Globus pallidus (tissue), 1 donor: ENCODE measurements around the gene COG4.
"Not testable (repeated sequence)": the region's sequence is repeated elsewhere in the genome, so short reads cannot be mapped to it uniquely, and the experiment has no call there.

Experiments used
- DNase-seq: peaks from one replicate; pipeline ENCODE4 v3.0.0-alpha.2; 2015; ENCODE audit warnings: low spot score

COG4 gene

DNA sequence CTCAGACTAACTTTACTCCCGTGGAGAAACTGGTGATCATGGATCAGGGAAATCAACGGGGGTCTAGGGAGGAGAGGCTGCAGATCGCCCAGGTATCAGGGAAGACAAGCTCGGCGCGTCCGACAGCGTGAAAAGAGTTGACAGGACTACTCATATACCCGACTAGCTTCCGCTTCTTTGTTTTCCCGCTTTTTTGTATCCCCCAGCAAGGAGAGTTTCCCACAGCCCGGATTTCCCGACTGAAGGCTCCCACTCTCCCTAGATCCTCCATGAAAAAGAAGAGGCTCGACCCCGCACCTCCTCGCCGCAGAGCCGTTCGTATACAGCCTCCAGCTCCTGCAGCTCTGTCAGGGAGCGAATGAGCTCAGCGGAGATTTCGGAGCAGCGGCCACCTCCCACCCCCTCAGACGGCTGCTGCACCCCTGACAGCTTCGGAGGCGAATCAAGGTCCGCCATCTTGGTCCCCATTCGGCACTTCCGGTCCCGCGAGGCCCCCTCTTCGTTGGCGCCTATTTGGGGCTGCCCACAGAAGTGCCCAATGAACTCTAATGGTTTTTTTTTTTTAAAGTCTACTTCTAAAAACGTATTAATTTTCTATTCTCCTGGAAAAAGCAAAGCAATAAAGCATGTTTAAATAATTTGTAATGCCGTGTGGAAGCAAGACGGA is at the start of gene COG4:
Gene COG4 (minus strand): TSS at position 479 of the 667 bp plus-strand sequence. CDS start 11 bp downstream, at position 468.
- peak; percentile 84 for DNase-seq

DNA sequence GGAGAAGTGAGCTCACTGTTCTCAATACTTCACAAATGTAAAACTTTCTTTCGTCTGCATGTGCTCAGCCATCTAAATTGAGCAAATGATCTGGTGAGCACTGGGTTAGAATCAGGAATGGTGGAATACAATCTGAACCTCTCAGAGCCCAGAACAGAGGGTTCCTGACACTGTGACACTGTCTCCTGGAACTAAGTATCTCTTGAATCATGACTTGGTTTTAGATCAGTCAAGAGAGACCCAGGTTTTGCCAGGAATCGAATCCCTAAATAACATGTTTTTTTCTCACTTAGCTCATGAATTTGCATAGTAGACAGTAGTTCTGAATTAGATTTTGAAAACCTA is 49.5 kb upstream of the COG4 start:
- DNase-seq, result no peak

DNA sequence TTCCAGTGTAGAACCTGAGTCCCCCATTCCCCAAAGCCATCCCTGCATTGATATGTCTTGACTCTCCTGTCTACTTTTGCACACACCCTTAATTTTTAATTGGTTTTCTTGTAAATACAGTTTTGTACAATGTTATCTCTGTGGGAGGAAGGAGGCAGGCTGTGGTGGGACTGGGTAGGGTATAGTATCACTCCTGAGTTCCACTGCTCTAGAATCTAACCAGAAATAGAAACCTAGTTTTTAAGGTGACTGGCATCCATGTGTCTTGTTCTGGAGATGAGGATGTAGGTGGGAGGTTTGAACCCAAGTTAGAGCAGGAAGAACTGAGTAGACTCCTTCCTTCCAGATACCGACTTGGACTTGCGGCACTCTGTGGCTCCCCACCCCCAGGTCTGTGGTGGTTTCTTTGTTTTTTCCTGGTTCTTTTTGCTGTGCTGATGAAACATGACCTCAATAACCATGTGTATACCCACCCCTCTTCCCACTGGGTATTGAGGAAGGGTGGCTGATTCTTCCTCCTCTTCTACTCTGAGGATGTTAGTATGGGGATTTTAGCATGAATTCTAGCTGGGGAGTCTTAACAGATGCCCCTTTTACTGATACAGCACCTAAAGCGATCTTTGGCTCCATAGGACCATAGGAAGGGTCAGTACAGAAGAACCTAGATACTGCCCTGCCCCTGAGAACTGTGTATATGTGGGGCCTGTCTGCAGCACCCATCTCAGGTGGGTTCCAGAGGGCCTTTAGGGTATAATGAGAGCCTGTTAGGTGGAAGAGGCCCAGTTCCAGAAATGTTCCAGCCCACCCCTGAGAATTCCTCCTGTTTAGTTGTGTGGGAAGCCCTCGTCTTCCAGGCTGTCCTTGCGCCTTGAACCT is 48.9 kb upstream of the COG4 start:
- no peak for DNase-seq

DNA sequence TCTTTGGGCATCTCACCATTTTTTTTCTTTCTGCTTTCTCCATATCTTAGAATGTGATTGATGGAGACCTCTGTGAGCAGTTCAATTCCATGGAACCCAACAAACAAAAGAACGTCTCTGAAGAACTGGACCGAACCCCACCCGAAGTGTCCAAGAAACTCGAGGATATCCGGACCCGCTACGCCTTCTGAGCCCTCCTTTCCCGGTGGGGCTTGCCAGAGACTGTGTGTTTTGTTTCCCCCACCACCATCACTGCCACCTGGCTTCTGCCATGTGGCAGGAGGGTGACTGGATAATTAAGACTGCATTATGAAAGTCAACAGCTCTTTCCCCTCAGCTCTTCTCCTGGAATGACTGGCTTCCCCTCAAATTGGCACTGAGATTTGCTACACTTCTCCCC is 48.3 kb upstream of the COG4 start:
- no peak for DNase-seq

DNA sequence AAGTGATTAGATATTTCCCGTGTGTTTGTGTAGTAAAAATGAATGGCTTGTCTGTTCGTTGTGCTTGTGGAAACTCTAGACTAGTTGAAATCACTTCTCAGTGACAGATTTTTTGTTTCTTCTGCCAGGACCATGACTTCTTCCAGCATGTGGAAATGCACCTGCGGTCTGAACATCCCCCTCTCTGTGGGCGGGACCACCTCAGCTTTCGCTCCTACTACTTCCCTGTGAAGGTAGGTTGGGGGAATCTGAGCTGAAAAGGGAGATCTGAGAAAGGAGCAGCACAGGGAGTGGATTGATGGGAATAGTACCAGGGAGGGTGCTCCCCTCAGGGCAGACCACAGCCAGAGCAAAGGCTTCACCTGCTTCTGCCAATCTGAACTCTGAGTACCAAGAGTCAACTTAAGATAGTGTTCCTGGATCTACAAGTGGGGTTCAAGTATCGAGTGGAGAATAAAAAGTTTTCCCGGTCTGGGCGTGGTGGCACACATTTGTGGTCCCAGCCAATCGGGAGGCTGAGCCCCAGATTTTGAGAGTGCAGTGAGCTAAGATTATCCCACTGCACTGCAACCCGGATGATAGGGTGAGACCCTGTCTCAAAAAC is 47.7 kb upstream of the COG4 start:
- DNase-seq, result no peak

DNA sequence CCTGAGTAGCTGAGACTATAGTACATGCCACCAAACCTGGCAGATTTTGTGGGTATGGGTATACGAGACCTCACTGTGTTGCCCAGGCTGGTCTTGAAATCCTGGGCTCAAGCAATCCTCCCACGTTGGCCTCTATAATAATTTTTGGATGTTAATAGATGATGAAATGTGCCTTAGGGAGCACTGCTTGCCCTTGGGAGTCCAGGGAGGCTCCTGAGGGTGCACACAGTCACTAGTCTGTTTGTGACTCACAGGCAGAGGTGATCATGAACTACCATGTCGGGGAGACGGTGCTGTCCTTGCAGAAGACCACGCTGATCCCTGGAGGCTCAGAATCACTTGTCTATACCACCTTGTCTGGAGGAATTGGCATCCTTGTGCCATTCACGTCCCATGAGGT is 46.4 kb upstream of the COG4 start:
- no peak for DNase-seq

DNA sequence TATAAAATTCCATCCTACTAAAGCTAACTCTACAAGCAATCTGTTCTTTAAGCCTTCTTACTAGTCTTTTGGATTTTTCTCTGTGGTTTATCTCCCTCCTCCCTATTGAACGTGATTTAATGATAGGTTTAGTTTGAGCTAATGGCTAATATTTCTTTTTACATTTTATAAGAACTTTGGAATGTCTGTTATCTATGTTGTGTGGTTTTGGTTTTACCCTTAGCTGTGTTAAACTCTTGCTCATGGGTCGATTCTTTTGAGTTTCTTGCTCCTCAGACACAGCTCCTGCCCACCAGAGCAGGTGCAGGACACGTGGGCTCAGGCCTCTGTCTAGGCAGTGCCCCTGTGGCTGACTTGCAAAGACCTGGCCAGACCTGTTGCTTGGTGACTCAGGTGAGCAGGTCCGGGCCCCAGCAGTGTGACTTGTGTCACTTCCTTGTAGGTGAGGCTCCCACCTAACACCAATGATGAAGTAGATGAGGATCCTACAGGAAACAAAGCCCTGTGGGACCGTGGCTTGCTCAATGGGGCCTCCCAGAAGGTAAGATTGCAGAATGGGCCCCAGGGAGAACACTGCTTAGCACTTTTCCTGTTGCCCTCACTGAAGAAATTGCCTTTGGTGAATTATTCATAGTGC is 45.4 kb upstream of the COG4 start:
- no peak for DNase-seq

DNA sequence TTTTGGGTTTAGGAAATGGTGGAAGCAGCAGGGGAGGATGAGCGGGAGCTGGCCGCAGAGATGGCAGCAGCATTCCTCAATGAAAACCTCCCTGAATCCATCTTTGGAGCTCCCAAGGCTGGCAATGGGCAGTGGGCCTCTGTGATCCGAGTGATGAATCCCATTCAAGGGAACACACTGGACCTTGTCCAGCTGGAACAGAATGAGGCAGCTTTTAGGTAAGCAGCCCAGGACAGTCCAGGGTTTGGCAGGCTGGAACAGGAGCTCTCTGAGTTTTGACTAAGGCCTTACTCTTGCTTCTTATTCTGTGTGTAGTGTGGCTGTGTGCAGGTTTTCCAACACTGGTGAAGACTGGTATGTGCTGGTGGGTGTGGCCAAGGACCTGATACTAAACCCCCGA is 41.7 kb upstream of the COG4 start:
- DNase-seq, result peak; percentile 36

DNA sequence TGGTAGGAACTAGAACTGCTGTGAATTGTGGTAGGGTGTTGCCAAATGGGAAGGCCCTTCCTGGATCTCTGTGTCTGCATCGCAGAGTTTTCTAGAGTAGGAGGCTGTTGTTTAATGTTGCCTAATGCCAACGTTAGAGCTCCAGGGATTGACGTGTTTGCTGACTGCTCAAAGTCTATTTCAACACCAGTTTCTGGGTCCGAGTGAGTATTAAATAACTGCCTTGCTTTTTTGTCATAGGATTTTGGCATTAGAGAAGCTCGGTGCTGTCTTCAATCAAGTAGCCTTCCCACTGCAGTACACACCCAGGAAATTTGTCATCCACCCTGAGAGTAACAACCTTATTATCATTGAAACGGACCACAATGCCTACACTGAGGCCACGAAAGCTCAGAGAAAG is 40.3 kb upstream of the COG4 start:
- DNase-seq, result no peak

DNA sequence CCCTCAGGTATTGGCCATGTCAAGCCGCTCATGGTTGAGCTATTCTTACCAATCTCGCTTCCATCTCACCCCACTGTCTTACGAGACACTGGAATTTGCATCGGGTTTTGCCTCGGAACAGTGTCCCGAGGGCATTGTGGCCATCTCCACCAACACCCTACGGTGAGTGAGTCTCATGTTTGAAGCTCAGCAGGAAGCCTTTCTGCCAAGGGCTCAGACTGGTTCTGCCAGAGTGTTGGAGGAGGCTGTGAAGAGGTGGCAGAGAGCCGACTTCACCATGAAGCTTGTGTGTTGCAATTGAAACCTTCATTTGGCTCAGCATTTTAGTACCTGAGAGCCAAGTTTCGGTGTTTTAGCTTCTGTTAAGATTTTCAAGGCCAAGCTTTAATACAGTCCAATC is 38.3 kb upstream of the COG4 start:
- DNase-seq, result peak; percentile 29

DNA sequence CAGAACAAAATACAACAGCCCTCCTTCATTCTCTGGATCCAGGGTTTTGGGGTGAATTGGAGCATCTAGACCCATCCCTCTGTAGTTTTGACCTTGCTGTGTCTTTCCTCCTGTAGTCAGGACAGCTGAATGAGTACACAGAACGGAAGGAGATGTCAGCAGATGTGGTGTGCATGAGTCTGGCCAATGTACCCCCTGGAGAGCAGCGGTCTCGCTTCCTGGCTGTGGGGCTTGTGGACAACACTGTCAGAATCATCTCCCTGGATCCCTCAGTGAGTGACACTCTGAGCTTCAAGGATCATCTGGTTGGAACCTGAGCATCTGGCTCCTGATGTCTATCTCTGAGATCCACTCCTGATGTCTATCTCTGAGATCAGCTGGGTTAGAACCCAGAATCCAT is 32.7 kb upstream of the COG4 start:
- no peak for DNase-seq

DNA sequence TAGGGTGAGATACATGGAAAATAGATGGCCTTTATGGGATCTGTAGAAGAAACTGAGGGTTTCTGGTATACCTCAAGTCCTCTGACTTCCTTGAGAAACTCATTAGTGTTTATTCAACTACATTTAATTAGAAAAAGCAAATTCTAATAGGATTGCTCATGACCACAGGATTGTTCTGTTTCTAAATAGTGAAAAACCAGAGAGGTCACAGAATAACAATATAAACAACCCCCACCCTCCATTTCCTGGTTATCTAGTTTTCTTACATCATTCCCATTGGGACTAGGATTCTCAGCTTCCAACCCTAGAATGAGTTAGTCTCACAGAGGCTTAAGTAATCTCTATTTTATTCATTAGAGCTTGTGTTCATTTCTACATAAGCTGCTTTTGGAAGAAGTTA is 30.3 kb upstream of the COG4 start:
- no peak for DNase-seq

DNA sequence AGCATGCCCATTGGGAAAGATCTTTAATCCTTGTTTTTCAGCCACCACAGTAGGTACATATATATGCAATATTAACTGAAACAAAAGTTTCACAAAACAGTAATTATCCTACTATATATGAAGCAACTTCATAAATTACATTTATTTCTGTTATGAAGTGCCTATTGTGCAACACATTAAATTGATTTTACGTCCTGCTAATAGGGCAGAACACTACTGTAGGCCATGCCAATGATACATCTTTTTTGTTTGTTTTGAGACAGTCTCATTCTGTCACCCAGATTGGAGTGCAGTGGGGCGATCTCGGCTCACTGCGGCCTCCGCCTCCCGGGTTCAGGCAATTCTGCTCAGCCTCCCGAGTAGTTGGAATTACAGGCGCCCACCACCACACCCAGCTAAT is 29.3 kb upstream of the COG4 start:
- no peak for DNase-seq

DNA sequence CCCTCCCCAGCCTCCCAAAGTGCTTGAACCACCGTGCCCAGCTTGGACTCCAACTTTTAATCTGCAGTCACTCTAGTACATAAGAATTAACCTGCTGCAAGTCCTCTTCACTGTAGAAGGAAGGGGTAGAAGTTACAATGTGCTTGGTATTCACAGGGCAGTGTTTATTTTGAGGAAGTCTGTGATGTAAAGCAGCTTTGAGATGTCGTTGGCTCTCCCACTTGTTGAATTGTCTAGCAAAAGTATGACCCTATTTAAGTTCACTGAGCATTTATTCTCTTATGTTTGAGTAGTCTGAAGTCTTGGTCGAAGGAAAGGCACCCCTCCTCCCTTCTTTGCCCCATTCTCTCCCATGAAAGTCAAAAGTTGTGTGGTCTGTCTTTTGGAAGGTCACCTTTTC is 28.4 kb upstream of the COG4 start:
- DNase-seq, result no peak

DNA sequence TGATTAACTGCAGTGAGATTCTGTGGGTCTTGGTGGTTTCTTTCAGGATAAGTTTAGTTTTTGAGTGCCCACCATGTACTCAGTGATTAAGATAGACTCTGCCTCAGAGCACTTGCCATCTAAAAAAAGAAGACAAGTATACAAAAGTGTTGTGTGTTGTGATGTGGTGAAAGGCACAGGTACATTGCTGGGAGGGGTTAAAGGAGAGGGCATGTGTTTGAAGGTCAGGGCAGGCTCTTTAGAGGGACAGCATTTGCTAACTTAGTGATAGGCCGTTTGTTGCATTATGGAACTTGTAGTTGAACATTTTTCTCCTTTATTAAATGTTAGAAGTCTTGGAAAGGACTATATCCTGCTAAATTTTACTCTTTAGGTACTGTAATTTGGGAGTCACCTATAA is 26.7 kb upstream of the COG4 start:
- DNase-seq, result no peak

DNA sequence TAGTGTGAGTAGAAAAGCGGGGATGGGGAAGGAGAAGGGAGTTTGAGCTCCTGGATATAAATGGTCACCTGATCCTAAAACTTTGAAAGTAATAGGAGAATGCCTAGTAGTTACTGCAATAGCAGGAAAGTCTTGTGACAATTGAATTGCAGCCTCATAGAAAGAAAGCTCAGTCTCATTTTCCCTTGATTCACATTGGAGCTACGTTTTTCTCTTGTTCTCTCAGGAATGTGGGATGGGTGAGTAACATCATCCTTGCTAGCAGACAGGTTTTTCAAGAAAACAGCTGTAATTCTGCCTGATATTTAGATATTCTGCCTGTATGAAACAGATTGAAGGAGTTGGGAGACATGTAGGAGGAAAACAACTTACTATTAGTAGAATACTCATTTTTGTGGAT is 25.6 kb upstream of the COG4 start:
- DNase-seq, result no peak

DNA sequence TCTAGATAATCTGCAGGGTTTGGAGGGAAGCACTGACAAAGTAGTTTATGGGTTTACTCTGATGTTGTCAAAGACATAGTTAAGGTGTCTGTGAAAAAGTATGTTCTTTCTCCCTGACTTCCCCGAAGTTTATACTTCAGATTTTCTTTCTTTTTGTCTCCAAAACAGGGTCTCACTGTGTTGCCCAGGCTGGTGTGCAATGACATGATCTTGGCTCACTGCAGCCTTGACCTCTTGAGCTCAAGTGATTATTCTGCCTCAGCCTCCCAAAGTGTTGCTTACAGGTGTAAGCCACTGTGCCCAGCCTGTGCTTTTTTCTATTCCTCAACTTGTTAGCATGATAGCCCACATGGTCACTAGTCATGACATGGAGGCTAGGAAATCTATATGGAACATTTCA is 21.2 kb upstream of the COG4 start:
- DNase-seq, result no peak

DNA sequence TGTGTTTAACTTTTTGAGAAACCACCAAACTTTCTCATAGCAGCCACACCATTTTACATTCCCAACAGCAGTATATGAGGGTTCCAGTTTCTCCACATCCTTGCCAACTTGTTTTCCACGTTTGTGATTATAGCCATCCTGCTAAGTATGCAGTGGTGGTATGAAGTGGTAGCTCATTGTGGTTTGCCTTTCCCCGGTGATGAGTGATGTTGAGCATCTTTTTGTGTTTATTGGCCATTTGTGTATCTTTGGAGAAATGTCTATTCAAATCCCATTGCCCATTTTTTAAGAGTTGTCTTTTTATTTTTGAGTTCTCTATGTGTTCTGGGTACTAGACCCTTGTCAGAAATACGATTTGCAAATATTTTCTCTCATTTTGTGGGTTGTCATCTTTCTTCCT is 17.6 kb upstream of the COG4 start:
- no peak for DNase-seq

DNA sequence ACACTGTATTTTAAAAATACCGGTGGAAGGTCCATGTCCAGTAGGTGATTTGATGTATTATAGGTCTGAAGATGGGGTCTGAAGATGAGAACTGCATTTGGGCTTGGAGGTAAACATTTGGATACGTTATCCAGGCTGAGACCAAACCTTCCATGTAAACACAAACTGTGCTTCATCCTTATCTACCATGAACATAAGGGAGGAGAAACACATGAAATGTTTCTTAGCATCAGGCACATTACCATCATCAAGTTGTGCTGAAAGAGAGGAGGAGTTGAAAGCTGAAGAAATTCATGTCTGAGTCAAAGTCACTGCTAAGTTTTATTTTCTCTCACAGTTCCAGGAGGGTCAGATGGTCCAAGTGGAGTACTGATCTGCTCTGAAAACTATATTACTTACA is 11.6 kb upstream of the COG4 start:
- no peak for DNase-seq

DNA sequence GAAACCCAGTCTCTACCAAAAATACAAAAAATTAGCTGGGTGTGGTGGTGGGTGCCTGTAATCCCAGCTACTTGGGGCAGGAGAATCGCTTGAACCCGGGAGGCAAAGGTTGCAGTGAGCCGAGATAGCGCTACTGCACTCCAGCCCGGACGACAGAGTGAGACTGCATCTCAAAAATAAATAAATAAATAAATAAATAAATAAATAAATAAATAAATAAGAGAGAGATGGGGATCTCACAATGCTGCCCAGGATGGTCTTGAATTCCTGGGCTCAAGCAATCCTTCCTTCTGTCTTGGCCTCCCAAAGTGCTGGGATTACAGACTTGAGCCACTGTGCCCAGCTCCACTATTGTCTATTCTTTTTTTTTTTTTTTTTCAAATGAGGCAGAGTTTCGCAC is 6.6 kb upstream of the COG4 start:
- DNase-seq, result not testable (repeated sequence)

DNA sequence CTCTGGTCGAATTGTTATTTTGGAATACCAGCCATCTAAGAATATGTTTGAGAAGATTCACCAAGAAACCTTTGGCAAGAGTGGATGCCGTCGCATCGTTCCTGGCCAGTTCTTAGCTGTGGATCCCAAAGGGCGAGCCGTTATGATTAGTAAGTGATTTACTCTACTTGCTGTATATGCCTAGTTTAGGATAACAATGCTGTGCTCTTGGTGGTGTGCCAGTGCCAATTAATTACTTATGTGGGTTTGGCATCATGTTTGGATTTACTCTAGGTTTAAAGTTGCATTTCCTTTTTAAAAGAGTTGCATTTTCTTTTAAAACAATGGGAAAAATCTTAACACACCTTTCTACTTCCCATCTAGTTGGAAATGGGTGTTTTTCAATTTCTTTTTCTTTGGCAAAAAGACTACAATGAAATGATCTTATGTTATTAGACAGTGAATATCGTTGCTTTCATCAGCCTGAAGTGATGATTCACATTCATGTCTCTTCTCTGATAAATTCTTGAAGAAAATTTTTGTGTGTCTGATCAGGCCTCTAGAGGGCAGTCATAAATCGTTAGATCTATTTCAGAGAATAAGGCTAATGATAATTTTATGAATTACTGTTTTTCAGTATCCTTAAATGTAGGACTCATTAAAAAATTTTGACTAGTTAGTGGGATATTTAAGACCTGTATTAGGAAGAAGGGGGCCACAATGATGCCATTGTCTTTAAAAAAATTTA is 5.9 kb upstream of the COG4 start:
- DNase-seq, result peak; percentile 23

DNA sequence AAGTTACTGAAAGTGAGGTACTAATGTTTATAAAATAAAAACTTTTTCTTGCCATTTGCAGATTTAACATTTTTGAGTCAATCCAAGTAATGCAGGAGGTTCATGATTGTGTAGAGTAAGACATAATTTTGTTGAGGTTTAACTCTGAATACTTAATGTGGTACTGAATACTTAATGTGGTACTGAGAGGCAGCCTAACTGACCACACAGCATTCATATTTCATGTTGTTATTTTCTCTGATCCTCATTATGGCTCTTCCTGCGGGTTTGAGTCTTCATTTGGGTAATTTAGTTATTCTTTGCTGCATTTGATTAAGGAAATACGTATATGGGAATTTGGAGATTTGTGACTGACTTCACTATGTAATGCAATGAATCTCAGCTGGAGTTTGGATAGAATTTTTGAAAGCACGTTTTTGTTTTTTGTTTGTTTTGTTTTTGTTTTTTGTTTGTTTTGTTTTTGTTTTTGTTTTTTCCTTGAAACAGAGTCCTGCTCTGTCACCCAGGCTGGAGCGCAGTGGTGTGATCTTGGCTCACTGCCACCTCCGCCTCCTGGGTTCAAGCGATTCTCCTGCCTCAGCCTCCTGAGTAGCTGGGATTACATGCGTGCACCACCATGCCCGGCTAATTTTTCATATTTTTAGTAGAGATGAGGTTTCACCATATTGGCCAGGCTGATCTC is 4.1 kb upstream of the COG4 start:
- DNase-seq, result no peak
